ENCODE results near the gene COL4A3. TPM values are rescaled to one million over a fixed set of nuclear protein-coding genes. Genes with fewer than 3 reads are reported as not detected.

The COL4A3 gene
- total RNA-seq, 1 experiment from 2014 or later, result 17.6 TPM

DNA sequence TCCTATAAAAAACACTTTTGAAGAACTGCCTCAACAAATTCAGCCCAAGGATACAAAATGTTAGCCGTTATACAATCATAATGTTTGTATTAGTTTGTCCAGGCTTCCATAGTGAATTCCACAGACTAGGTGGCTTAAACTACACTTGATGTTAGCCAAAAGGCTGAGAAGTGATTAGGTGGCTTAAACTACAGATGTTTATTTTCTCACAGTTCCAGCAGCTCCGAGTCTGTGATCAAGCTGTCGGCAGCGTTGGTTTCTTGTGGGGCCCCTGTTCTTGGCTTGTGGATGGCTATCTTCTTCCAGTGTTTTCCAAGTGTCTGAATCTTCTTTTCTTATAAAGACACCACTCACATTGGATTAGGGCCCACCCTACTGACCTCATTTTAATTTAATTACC lies 129.1 kb downstream of the COL4A3 start:
- no peak overlapping the region for H3K4me3 Mint-ChIP-seq (ENCODE audit: low read depth, unreplicated experiment)
- TF ChIP-seq, protein P1, sequence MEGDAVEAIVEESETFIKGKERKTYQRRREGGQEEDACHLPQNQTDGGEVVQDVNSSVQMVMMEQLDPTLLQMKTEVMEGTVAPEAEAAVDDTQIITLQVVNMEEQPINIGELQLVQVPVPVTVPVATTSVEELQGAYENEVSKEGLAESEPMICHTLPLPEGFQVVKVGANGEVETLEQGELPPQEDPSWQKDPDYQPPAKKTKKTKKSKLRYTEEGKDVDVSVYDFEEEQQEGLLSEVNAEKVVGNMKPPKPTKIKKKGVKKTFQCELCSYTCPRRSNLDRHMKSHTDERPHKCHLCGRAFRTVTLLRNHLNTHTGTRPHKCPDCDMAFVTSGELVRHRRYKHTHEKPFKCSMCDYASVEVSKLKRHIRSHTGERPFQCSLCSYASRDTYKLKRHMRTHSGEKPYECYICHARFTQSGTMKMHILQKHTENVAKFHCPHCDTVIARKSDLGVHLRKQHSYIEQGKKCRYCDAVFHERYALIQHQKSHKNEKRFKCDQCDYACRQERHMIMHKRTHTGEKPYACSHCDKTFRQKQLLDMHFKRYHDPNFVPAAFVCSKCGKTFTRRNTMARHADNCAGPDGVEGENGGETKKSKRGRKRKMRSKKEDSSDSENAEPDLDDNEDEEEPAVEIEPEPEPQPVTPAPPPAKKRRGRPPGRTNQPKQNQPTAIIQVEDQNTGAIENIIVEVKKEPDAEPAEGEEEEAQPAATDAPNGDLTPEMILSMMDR (IDR thresholded peaks at IDR 0.05; ENCODE audit: unreplicated experiment), result no peak
- H3K9me3 Mint-ChIP-seq (ENCODE audit: low read depth, unreplicated experiment), result no peaks in the 10 kb centered on the region
- no peak overlapping the region for H3K27ac Mint-ChIP-seq (ENCODE audit: unreplicated experiment)
- H3K36me3 Mint-ChIP-seq (ENCODE audit: insufficient read depth, unreplicated experiment), result no peaks in the 10 kb centered on the region
- intact Hi-C loops (cut with micrococcal nuclease; ENCODE audit: unreplicated experiment), result no loop called here
- CTCF ChIA-PET, result no interaction called here
- BruUV-seq (replicated peaks), result no TSS peak
- no peaks in the 10 kb centered on the region for H3K27me3 Mint-ChIP-seq (ENCODE audit: unreplicated experiment)
- H3K4me1 Mint-ChIP-seq (ENCODE audit: low read depth, unreplicated experiment), result peaks cover 9% of the 10 kb centered on the region
- DNase-seq, result no peak

DNA sequence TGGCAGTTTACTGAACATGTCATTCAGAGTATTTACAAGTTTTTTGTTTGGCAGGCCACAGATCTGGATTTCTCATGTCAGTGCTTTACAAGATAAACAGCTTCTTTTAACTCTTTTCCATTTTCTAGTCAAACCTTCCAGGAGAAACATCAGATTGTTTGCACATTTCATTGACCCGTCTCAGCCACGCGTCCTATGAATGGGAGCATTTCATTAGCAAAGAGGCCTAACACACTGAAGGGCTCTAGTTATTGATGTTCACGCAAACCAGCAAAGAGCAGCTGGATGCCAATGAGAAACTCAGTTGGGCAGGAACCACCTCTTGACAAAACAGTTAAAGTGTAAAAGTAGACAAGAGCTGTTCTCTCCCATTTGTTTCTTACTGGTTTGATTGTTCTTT lies 131.4 kb downstream of the COL4A3 start:
- Mint-ChIP-seq H3K4me3 (ENCODE audit: low read depth, unreplicated experiment) (no peak overlapping the region), H3K4me1 (ENCODE audit: low read depth, unreplicated experiment) (peaks cover 9% of the 10 kb centered on the region), H3K36me3 (ENCODE audit: insufficient read depth, unreplicated experiment) (no peaks in the 10 kb centered on the region), H3K27me3 (ENCODE audit: unreplicated experiment) (no peaks in the 10 kb centered on the region), H3K27ac (ENCODE audit: unreplicated experiment) (no peak overlapping the region), H3K9me3 (ENCODE audit: low read depth, unreplicated experiment) (no peaks in the 10 kb centered on the region)
- no peak for DNase-seq
- CTCF ChIA-PET, result interaction anchor here (0.6 kb wide), 1 partner anchor 524 kb away, joined by 3 read pairs; no protein-coding TSS in a partner anchor
- BruUV-seq (replicated peaks), result no TSS peak
- TF ChIP-seq, protein P1 (IDR thresholded peaks at IDR 0.05; ENCODE audit: unreplicated experiment), result no peak
- intact Hi-C loops (cut with micrococcal nuclease; ENCODE audit: unreplicated experiment), result no loop called here

DNA sequence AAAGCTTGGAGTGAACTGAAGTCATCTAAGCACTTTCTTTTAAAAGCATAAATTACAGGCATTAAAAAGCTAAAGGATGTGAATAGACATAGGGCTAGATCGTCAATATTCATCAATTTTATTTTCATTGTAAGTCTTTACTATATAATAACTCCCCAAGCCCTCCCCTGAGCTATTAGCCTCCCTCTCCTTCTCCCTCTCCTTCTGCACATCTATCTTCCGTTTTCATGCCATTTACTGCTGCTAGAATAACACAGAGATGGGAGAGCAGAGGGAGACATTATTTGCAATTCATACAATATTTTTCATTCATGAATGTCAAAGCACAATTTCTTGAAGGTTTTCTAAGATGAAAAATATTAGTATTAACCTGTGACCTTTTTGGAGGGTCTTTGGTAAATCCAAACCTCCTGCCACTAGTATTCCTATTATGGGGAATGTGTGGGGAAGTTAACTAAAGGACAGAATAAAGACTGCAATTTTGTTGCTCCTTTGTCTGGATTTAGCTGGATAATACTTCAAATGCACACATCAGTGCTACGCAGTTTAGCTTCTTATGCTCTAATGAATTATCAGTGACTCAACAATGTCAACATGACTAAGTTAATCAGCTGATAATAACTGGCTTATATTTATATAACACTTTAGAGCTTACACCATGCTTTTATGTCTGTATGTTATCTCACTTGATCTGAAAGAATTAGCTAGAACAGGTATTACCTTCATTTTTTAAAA lies 132.4 kb downstream of the COL4A3 start:
- Mint-ChIP-seq H3K4me1 (ENCODE audit: low read depth, unreplicated experiment) (peaks cover 9% of the 10 kb centered on the region), H3K4me3 (ENCODE audit: low read depth, unreplicated experiment) (no peak overlapping the region)
- TF ChIP-seq, protein P1 (IDR thresholded peaks at IDR 0.05; ENCODE audit: unreplicated experiment), result no peak

DNA sequence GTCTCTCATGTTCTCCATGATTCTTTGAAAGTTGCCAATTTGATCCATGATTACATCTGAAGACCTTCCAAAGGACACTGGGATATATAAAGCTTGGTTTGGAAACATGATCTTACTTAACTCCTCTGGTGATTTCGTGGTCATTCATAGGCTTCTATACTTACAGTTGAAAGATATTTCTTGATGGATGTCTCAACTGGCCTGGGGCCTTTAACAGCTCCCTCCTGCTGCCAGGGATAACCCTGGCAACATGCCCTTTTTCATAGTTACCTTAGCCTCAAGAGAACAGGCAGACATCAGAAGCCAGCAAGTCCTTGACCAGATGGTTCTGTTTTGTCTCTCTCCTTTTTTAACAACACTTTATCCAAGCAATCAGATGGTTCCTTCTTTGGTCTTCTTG lies 137.1 kb downstream of the COL4A3 start:
- Mint-ChIP-seq H3K9me3 (ENCODE audit: low read depth, unreplicated experiment) (no peaks in the 10 kb centered on the region), H3K27me3 (ENCODE audit: unreplicated experiment) (no peaks in the 10 kb centered on the region), H3K27ac (ENCODE audit: unreplicated experiment) (no peak overlapping the region), H3K4me3 (ENCODE audit: low read depth, unreplicated experiment) (no peak overlapping the region), H3K36me3 (ENCODE audit: insufficient read depth, unreplicated experiment) (no peaks in the 10 kb centered on the region), H3K4me1 (ENCODE audit: low read depth, unreplicated experiment) (peaks cover 7% of the 10 kb centered on the region)
- TF ChIP-seq, protein P1 (IDR thresholded peaks at IDR 0.05; ENCODE audit: unreplicated experiment), result no peak
- intact Hi-C loops (cut with micrococcal nuclease; ENCODE audit: unreplicated experiment), result no loop called here
- CTCF ChIA-PET, result no interaction called here
- no peak for DNase-seq
- no TSS peak for BruUV-seq (replicated peaks)

More for the DNA sequence above, 132.4 kb downstream of the COL4A3 start:
- H3K9me3 Mint-ChIP-seq (ENCODE audit: low read depth, unreplicated experiment), result no peaks in the 10 kb centered on the region
- CTCF ChIA-PET, result interaction anchor here (0.6 to 1.4 kb wide), 5 partner anchors 12 to 522 kb away, joined by 3 to 5 read pairs (median 3); no protein-coding TSS in a partner anchor
- no peak overlapping the region for H3K27ac Mint-ChIP-seq (ENCODE audit: unreplicated experiment)
- no TSS peak for BruUV-seq (replicated peaks)
- intact Hi-C loops (cut with micrococcal nuclease; ENCODE audit: unreplicated experiment), result no loop called here
- H3K27me3 Mint-ChIP-seq (ENCODE audit: unreplicated experiment), result no peaks in the 10 kb centered on the region
- DNase-seq, result no peak
- no peaks in the 10 kb centered on the region for H3K36me3 Mint-ChIP-seq (ENCODE audit: insufficient read depth, unreplicated experiment)
